Liver (tissue), 9 donors: Measurements from ENCODE around the gene UACA. TPM values are rescaled to one million over a fixed set of nuclear protein-coding genes. Genes with fewer than 3 reads are reported as not detected.

Experiments used
- DNase-seq: peaks from one replicate; pipeline ENCODE4 v3.0.0-alpha.2; 2017; ENCODE audit warnings: low spot score
- H3K27ac ChIP-seq, 2 donors: one replicate each; pipeline ENCODE4 v1.7.0; 2013; ENCODE audit warnings: inconsistent platforms in 2 of 2, low read length in 2 of 2, control low read depth in 1 of 2, low read depth in 1 of 2, mild to moderate bottlenecking in 1 of 2
- H3K27me3 ChIP-seq, 4 donors: one replicate each; pipeline versions ENCODE4 v1.6.1 to v1.7.0; 2013; ENCODE audit warnings: low read length in 3 of 4, inconsistent platforms in 1 of 4, mild to moderate bottlenecking in 1 of 4, moderate library complexity in 1 of 4; ENCODE audit not compliant: control insufficient read depth in 4 of 4, insufficient read depth in 4 of 4
- H3K36me3 ChIP-seq, 4 donors: one replicate each; pipeline versions ENCODE4 v1.6.1 to v1.7.0; 2013; ENCODE audit warnings: low read length in 3 of 4, mild to moderate bottlenecking in 3 of 4, low read depth in 1 of 4, moderate library complexity in 1 of 4; ENCODE audit not compliant: control insufficient read depth in 4 of 4, insufficient read depth in 3 of 4
- H3K4me1 ChIP-seq, 4 donors: one replicate each; pipeline versions ENCODE4 v1.6.1 to v1.7.0; 2013; ENCODE audit warnings: low read length in 3 of 4, mild to moderate bottlenecking in 3 of 4, moderate library complexity in 1 of 4; ENCODE audit not compliant: control insufficient read depth in 4 of 4, insufficient read depth in 4 of 4
- H3K4me3 ChIP-seq, 3 donors: one replicate each; pipeline versions ENCODE4 v1.6.1 to v1.7.0; 2013; ENCODE audit warnings: low read length in 3 of 3, control low read depth in 1 of 3, low read depth in 1 of 3, mild to moderate bottlenecking in 1 of 3
- H3K9ac ChIP-seq, 2 donors: one replicate each; pipeline ENCODE4 v1.7.0; 2013; ENCODE audit warnings: low read length in 2 of 2, mild to moderate bottlenecking in 2 of 2, moderate library complexity in 2 of 2, control low read depth in 1 of 2, low read depth in 1 of 2
- H3K9me3 ChIP-seq, 4 donors: one replicate each; pipeline versions ENCODE4 v1.6.1 to v1.7.0; 2013; ENCODE audit warnings: low read length in 3 of 4; ENCODE audit not compliant: control insufficient read depth in 4 of 4
- EGR1 ChIP-seq, 2 donors: IDR thresholded peaks; 2 replicates each; pipeline ENCODE4 v1.6.1; 2016 to 2018; ENCODE audit warnings: antibody characterized with exemption in 2 of 2, low read depth in 2 of 2
- FOXA2 ChIP-seq: IDR thresholded peaks from 2 replicates; pipeline ENCODE4 v1.6.1; 2016; ENCODE audit warnings: antibody characterized with exemption
- HNF4G ChIP-seq: IDR thresholded peaks from 2 replicates; pipeline ENCODE4 v1.6.1; 2016; ENCODE audit warnings: antibody characterized with exemption
- JUND ChIP-seq, 2 donors: IDR thresholded peaks; 2 replicates each; pipeline ENCODE4 v1.6.1; 2016; ENCODE audit warnings: antibody characterized with exemption in 2 of 2
- NR2F2 ChIP-seq: IDR thresholded peaks from 2 replicates; pipeline ENCODE4 v1.6.1; 2016; ENCODE audit warnings: antibody characterized with exemption
- REST ChIP-seq: IDR thresholded peaks from 2 replicates; pipeline ENCODE4 v1.6.1; 2016; ENCODE audit warnings: antibody characterized with exemption, mild to moderate bottlenecking
- RXRA ChIP-seq, 2 donors: IDR thresholded peaks; 2 replicates each; pipeline ENCODE4 v1.6.1; 2017 to 2018; ENCODE audit warnings: antibody characterized with exemption in 2 of 2, mild to moderate bottlenecking in 1 of 2
- SP1 ChIP-seq: IDR thresholded peaks from 2 replicates; pipeline ENCODE4 v1.6.1; 2018; ENCODE audit warnings: antibody characterized with exemption, mild to moderate bottlenecking
- TAF1 ChIP-seq: conservative IDR thresholded peaks from 2 replicates; pipeline ENCODE4 v1.6.1; 2016; ENCODE audit warnings: antibody characterized with exemption, mild to moderate bottlenecking
- ZBTB33 ChIP-seq: IDR thresholded peaks from 2 replicates; pipeline ENCODE4 v1.6.1; 2016; ENCODE audit warnings: antibody characterized with exemption
- WGBS: extraction: QIAGEN DNeasy Blood & Tissue Kit; methylation state at CpG from one replicate; pipeline ENCODE4 v1.1.7; 2013; 5-methylcytosine and 5-hydroxymethylcytosine counted together
- polyA plus RNA-seq, 2 donors: library from polyadenylated mRNA; stranded (reverse) in 1 of 2; unstranded in 1 of 2; fragments of 200-250 nt in 1 of 2; fragments of >200 nt in 1 of 2; fragmentation: Nextera tagmentation in 1 of 2; extraction: Ambion mirVana in 1 of 2; gene quantifications; one replicate each; pipeline versions ENCODE4 v1.2.1 to v1.2.3, GENCODE V29; 2013 to 2015
- total RNA-seq, 2 donors: library from RNA; depleted of rRNA; stranded (reverse); fragments of >200 nt; gene quantifications; one replicate each; pipeline ENCODE4 v1.2.3, GENCODE V29; 2014
- TF ChIP-seq, protein P1 (sequence below): fragments of 150-350 bp; IDR thresholded peaks from 2 replicates; pipeline ENCODE4 v1.5.1; 2017; ENCODE audit warnings: improper control_type of control experiment, low read depth, low read length; ENCODE audit not compliant: missing input control
- TF ChIP-seq, protein P2 (sequence below): IDR thresholded peaks from 2 replicates; pipeline ENCODE4 v1.6.1; 2016; ENCODE audit warnings: antibody characterized with exemption
- donor health status: healthy.
- donor health status: healthy.
- donor health status: healthy.
- donor health status: healthy.
- donor health status: healthy.

The UACA gene
- total and polyA plus RNA-seq, 4 donors, result 3.9 to 16.0 (median 10.0) TPM

GRCh38 chr15:70609889-70610288, 153.5 kb downstream of the UACA start:
- Histone ChIP-seq H3K9ac (no peak overlapping the region), H3K27ac (no peak overlapping the region), H3K4me3 (no peak overlapping the region), H3K27me3 (no peaks in the 10 kb centered on the region), H3K4me1 (peaks cover 0 to 10% (median 0%) of the 10 kb centered on the region in 4 donors), H3K36me3 (no peaks in the 10 kb centered on the region), H3K9me3 (no peaks in the 10 kb centered on the region)
- 86% methylated on average over 10 of the region's 10 CpGs for WGBS
- TF ChIP-seq RXRA (IDR thresholded peaks at IDR 0.05) (no peak), JUND (IDR thresholded peaks at IDR 0.05) (no peak), FOXA2 (no peak), TAF1 (no peak), SP1 (no peak), HNF4G (no peak)
- TF ChIP-seq, protein P1, sequence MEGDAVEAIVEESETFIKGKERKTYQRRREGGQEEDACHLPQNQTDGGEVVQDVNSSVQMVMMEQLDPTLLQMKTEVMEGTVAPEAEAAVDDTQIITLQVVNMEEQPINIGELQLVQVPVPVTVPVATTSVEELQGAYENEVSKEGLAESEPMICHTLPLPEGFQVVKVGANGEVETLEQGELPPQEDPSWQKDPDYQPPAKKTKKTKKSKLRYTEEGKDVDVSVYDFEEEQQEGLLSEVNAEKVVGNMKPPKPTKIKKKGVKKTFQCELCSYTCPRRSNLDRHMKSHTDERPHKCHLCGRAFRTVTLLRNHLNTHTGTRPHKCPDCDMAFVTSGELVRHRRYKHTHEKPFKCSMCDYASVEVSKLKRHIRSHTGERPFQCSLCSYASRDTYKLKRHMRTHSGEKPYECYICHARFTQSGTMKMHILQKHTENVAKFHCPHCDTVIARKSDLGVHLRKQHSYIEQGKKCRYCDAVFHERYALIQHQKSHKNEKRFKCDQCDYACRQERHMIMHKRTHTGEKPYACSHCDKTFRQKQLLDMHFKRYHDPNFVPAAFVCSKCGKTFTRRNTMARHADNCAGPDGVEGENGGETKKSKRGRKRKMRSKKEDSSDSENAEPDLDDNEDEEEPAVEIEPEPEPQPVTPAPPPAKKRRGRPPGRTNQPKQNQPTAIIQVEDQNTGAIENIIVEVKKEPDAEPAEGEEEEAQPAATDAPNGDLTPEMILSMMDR, result no peak
- TF ChIP-seq, protein P2, sequence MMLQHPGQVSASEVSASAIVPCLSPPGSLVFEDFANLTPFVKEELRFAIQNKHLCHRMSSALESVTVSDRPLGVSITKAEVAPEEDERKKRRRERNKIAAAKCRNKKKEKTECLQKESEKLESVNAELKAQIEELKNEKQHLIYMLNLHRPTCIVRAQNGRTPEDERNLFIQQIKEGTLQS, result no peak
- DNase-seq, result no peak

DNA sequence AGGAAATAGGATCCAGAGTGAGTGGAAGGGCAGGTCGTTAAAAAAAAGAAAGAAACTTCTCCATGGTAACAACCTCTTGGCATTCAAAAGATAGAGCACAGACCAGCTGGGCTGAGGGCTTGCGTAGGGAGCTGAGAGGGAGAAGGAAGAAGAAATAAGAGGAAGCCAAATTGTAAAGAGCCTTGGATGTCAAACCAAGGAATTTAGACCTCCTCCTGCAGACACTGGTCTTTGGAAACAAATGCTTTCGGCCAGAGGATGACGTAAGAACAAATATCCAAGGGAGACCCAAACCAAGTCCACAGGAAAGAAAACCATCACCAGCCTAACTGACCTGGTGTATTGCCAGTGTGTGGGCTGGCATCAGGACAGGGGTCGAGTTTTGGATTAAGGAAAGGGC, 155.2 kb downstream of the UACA start:
- Histone ChIP-seq H3K9me3 (no peaks in the 10 kb centered on the region), H3K36me3 (no peaks in the 10 kb centered on the region), H3K4me1 (peaks cover 0 to 10% (median 0%) of the 10 kb centered on the region in 4 donors), H3K27me3 (no peaks in the 10 kb centered on the region), H3K9ac (no peak overlapping the region), H3K27ac (no peak overlapping the region), H3K4me3 (no peak overlapping the region)
- DNase-seq, result no peak
- no peak for TF ChIP-seq TAF1
- TF ChIP-seq HNF4G, result no peak
- no peak for TF ChIP-seq ZBTB33
- TF ChIP-seq EGR1 (IDR thresholded peaks at IDR 0.05; ENCODE audit: low read depth in 2 of 2), result no peak
- TF ChIP-seq NR2F2, result no peak
- WGBS, result 57% methylated on average over 5 of the region's 5 CpGs

GRCh38 chr15:70605606-70606410, 157.6 kb downstream of the UACA start:
- H3K36me3 ChIP-seq, result no peaks in the 10 kb centered on the region
- H3K4me1 ChIP-seq, result peaks cover 0 to 10% (median 0%) of the 10 kb centered on the region in 4 donors
- no peak overlapping the region for H3K9ac ChIP-seq
- H3K9me3 ChIP-seq, result no peaks in the 10 kb centered on the region
- DNase-seq, result no peak
- whole genome bisulfite sequencing, result 45% methylated on average over 7 of the region's 7 CpGs
- H3K4me3 ChIP-seq, result no peak overlapping the region
- no peak overlapping the region for H3K27ac ChIP-seq
- H3K27me3 ChIP-seq, result no peaks in the 10 kb centered on the region
- TF ChIP-seq NR2F2, result peak; percentile 15
- TF ChIP-seq ZBTB33, result no peak
- TF ChIP-seq JUND (IDR thresholded peaks at IDR 0.05), result no peak
- TF ChIP-seq REST, result no peak
- TF ChIP-seq TAF1, result no peak
- no peak for TF ChIP-seq EGR1 (IDR thresholded peaks at IDR 0.05; ENCODE audit: low read depth in 2 of 2)
- TF ChIP-seq RXRA (IDR thresholded peaks at IDR 0.05), result no peak
- TF ChIP-seq, protein P2, result no peak
